HG03097 (cell line): ENCODE data around the gene NARF.
"Not testable (repeated sequence)": the region's sequence is repeated elsewhere in the genome, so short reads cannot be mapped to it uniquely, and the experiment has no call there.

Source experiments
- ATAC-seq: cut with Tn5 transposase; IDR thresholded peaks from one replicate; pipeline ENCODE4 v1.9.1; 2021; ENCODE audit not compliant: unreplicated experiment, low FRiP score

The NARF gene

DNA sequence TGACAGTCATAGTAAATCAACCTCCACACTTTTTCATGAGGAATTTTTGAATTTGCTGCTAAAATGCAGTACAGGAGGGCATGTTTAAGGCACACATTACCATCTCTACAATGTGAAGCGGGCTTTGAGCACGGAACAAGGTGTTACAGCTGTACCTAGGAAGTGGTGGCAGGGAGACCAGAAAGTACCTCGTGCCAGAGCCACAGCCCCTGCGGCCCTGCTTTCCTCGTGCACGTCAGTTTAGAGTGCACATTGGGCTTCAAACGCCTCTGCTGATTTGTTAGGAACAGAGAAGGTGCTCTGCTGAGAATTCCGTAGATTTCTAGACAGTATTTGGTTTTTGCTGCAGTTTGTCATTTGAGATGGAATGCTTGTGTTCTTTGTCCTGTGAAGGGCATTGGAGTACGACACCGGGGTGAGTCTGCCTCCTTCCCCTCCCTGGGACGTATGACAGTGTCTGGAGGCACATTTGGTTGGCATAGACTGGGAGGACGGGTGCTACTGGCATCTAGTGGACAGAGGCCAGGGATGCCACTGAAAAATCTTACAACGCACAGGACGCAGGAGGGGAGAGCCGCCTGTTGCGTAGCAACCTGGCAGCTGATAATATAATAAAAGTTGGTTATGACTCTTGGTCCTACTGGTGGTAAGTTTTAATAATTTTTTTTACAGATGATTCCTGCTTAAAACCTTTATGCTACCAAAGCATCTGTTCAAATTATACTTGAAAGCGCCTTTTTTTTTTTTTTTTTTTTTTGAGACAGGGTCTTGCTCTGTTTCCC, 70.1 kb downstream of the NARF start:
- no peak for ATAC-seq

DNA sequence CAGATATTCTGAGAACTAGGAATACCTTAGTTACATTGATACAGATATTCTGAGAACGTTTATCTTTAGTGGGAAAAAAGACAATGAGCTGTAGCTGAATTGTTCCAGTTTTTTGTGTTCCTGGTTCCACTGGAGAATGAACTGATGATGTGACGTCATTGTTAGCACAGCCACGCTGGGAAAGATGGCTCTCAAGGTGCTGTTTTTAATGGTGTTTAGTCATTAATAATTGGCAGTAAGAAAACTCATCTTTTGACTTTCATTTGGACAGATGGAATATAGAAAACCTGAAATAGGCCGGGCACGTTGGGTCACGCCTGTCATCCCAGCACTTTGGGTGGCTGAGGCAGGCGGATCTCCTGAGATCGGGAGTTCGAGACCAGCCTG, 71.4 kb downstream of the NARF start:
- no peak for ATAC-seq

GRCh38 chr17:82531431-82531881, 72.9 kb downstream of the NARF start:
- ATAC-seq: no peak

DNA sequence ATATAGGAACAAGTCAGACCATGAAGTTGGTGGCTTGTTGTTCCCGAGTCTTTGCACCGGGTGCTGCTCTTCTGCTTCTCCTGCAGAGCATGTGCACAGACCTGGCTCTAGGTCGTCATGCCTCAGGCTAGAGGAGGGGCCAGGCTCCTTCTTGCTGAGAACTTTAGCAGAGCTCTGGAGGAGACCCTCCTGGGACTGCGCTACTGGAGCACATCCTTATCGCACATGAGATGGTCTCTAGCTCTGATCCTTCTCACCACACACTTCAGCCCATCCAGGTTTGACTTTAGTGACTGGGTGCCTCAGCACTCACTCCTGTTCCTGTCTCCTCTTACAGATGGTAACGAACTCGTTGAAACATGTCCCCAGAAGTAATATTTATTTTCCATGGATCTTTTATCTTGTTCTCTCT, 75.9 kb downstream of the NARF start:
- ATAC-seq: no peak

DNA sequence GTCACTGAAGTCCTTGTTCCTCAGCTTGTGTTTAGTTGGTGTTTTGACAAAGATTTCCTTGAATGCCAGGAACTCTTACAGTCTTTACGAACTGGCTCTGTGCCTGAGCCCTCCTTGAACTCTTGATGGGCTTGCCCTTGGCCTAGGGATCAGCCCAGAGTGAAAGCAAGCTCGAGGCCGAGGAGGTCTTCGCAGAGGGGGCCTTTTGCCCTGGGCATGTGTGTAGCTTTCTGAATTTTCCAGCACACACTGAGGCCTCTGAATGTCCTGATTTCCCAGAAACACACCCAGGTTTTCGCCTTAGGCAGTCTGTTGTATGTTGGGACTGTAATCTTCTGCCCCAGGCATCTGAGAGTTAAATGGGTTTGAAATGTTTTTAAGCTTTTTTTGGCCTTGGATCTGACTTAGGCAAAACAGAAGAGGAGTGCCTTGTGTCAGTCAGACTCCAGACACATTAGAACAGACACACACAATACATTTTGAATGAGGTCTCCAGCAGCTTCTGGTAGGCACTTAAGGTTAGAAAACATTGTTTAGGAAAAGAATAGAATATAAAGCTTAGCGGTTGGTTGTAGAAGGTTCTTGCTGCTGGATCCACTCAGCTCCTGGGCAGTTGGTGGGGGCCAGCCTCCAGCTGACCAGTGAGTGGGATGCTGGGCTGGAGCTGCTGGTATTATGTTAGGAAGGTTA, 78.1 kb downstream of the NARF start:
- ATAC-seq: no peak

DNA sequence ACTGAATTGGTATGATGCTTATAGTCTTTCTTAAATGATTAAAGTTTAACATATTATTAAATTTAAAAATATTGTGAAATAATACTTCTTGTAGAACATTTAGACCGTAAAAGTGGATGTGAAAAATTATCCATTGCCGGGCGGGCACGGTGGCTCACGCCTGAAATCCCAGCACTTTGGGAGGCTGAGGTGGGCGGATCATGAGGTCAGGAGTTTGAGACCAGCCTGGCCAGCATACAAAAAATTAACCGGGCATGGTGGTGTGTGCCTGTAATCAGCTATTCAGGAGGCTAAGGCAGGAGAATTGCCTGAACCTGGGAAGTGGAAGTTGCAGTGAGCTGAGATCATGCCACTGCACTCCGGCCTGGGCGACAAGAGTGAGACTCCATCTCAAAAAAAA, 78.7 kb downstream of the NARF start:
- ATAC-seq: not testable (repeated sequence)

GRCh38 chr17:82539076-82539475, 80.5 kb downstream of the NARF start:
- ATAC-seq: not testable (repeated sequence)
